ENCODE measurements around the gene FARS2.

The FARS2 gene

GRCh38 chr6:5261545-5262109 is 314 bp downstream of the FARS2 start:
- no peak for FAIRE-seq
- DNase-seq (ENCODE audit: insufficient read length, low spot score): no peak
- no peak for TF ChIP-seq POLR2A (IDR thresholded peaks at IDR 0.05; ENCODE audit: low read depth, low read length)

- no peak for DNase-seq (ENCODE audit: insufficient read length, low spot score)
- no peak for FAIRE-seq
- no peak for TF ChIP-seq POLR2A (IDR thresholded peaks at IDR 0.05; ENCODE audit: low read depth, low read length)
Measured at GRCh38 chr6:5266423-5266822, 5.1 kb downstream of the FARS2 start.

- FAIRE-seq (no peak), DNase-seq (ENCODE audit: insufficient read length, low spot score) (no peak)
- no peak for TF ChIP-seq POLR2A (IDR thresholded peaks at IDR 0.05; ENCODE audit: low read depth, low read length)
Measured at GRCh38 chr6:5270093-5270680, 8.9 kb downstream of the FARS2 start.

- DNase-seq (ENCODE audit: insufficient read length, low spot score): no peak
- TF ChIP-seq POLR2A (IDR thresholded peaks at IDR 0.05; ENCODE audit: low read depth, low read length): no peak
- FAIRE-seq: no peak
Measured at GRCh38 chr6:5271926-5272325, 10.6 kb downstream of the FARS2 start.

GRCh38 chr6:5274231-5274630 is 12.9 kb downstream of the FARS2 start:
- no peak for TF ChIP-seq POLR2A (IDR thresholded peaks at IDR 0.05; ENCODE audit: low read depth, low read length)
- FAIRE-seq (no peak), DNase-seq (ENCODE audit: insufficient read length, low spot score) (no peak)

- TF ChIP-seq POLR2A (IDR thresholded peaks at IDR 0.05; ENCODE audit: low read depth, low read length): no peak
- DNase-seq (ENCODE audit: insufficient read length, low spot score): no peak
Measured at GRCh38 chr6:5275497-5275896, 14.2 kb downstream of the FARS2 start.

GRCh38 chr6:5276581-5276980 is 15.3 kb downstream of the FARS2 start:
- no peak for DNase-seq (ENCODE audit: insufficient read length, low spot score)
- no peak for TF ChIP-seq POLR2A (IDR thresholded peaks at IDR 0.05; ENCODE audit: low read depth, low read length)
- FAIRE-seq: no peak

More at GRCh38 chr6:5275497-5275896, 14.2 kb downstream of the FARS2 start:
- no peak for FAIRE-seq

GRCh38 chr6:5277589-5277988 is 16.3 kb downstream of the FARS2 start:
- TF ChIP-seq POLR2A (IDR thresholded peaks at IDR 0.05; ENCODE audit: low read depth, low read length): no peak
- FAIRE-seq (no peak), DNase-seq (ENCODE audit: insufficient read length, low spot score) (no peak)

GRCh38 chr6:5278047-5278446 is 16.7 kb downstream of the FARS2 start:
- DNase-seq (ENCODE audit: insufficient read length, low spot score) (no peak), FAIRE-seq (no peak)
- TF ChIP-seq POLR2A (IDR thresholded peaks at IDR 0.05; ENCODE audit: low read depth, low read length): no peak

- FAIRE-seq (no peak), DNase-seq (ENCODE audit: insufficient read length, low spot score) (no peak)
- TF ChIP-seq POLR2A (IDR thresholded peaks at IDR 0.05; ENCODE audit: low read depth, low read length): no peak
Measured at GRCh38 chr6:5278565-5279120, 17.3 kb downstream of the FARS2 start.

GRCh38 chr6:5279891-5280338 is 18.6 kb downstream of the FARS2 start:
- no peak for TF ChIP-seq POLR2A (IDR thresholded peaks at IDR 0.05; ENCODE audit: low read depth, low read length)
- DNase-seq (ENCODE audit: insufficient read length, low spot score) (no peak), FAIRE-seq (no peak)

- FAIRE-seq (no peak), DNase-seq (ENCODE audit: insufficient read length, low spot score) (no peak)
- TF ChIP-seq POLR2A (IDR thresholded peaks at IDR 0.05; ENCODE audit: low read depth, low read length): no peak
Measured at GRCh38 chr6:5280920-5281319, 19.6 kb downstream of the FARS2 start.

GRCh38 chr6:5282191-5282623 is 20.9 kb downstream of the FARS2 start:
- TF ChIP-seq POLR2A (IDR thresholded peaks at IDR 0.05; ENCODE audit: low read depth, low read length): no peak
- no peak for FAIRE-seq
- DNase-seq (ENCODE audit: insufficient read length, low spot score): no peak

- no peak for TF ChIP-seq POLR2A (IDR thresholded peaks at IDR 0.05; ENCODE audit: low read depth, low read length)
- DNase-seq (ENCODE audit: insufficient read length, low spot score) (no peak), FAIRE-seq (no peak)
Measured at GRCh38 chr6:5285081-5285480, 23.8 kb downstream of the FARS2 start.

- FAIRE-seq (no peak), DNase-seq (ENCODE audit: insufficient read length, low spot score) (no peak)
- no peak for TF ChIP-seq POLR2A (IDR thresholded peaks at IDR 0.05; ENCODE audit: low read depth, low read length)
Measured at GRCh38 chr6:5285526-5285925, 24.2 kb downstream of the FARS2 start.
